ENCODE results near the gene ABHD1. TPM values are rescaled to one million over a fixed set of nuclear protein-coding genes. Genes with fewer than 3 reads are reported as not detected.

The ABHD1 gene
- total and polyA plus RNA-seq, 12 donors = 0.61 to 6.0 (median 1.5) TPM; not detected in 1

DNA sequence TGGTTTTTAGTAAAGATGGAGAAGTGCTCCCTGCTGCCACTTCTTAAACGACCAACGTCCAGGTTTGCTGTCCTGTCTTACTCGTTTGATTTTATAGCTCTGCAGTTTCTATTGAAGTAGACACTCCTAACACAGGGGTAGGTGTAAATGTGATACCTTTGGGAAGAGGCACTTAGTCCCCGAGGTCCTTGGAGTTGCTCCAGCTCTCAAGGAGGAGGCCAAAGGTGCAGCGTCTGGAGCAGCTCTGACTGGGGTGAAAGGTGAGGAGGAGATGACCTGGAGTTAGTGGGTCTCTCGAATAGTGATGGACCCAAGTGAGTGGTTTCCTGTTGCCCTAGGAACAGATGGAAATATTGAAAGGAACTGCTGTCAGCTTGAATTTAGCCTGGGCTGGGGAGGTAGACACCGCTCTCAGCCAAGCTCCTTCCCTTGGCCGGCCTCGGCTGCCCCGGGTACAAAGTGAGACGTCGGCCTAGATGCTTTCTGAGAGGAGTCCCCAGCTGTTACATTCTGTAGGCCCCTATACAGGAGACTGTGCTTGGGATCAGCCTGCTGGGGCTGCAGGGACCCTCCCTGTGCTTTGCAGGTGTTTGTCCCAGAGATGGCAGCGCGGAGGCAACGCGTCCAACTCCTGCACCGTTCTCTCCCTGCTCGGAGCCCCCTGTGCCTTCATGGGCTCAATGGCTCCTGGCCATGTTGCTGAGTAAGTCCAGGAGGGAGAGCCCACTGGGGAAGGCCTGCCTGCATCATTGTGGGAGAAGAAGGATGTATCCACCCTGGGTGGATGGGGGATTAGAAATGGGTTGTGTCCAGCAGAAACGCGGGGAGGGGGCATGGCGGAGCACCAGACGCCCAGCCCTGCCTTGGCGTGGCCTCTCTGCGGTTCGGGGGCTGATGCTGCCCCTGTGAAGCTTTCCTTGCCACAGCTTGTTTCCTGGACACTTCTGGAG is 31.6 kb upstream of the ABHD1 start:
- Histone ChIP-seq H3K9me3 (replicated peaks in 1 of 3) (no peaks in the 10 kb centered on the region), H3K4me1 (replicated peaks in 1 of 2) (peaks cover 19 to 33% of the 10 kb centered on the region in 2 donors), H3K4me3 (no peak overlapping the region), H3K27ac (peak overlapping the region in 2 of 5 donors; percentile 15 to 28), H3K36me3 (replicated peaks in 1 of 2) (no peaks in the 10 kb centered on the region), H3K27me3 (no peaks in the 10 kb centered on the region)
- peak in 1 of 7 donors; percentile 24 for DNase-seq
- intact Hi-C loops (cut with DNase I) = loop anchor here (10.0 kb wide), 1 partner anchor 183 kb away; the partner anchor contains the start of gene DNAJC5G (in 2 of the 2)
- TF ChIP-seq, protein P1, sequence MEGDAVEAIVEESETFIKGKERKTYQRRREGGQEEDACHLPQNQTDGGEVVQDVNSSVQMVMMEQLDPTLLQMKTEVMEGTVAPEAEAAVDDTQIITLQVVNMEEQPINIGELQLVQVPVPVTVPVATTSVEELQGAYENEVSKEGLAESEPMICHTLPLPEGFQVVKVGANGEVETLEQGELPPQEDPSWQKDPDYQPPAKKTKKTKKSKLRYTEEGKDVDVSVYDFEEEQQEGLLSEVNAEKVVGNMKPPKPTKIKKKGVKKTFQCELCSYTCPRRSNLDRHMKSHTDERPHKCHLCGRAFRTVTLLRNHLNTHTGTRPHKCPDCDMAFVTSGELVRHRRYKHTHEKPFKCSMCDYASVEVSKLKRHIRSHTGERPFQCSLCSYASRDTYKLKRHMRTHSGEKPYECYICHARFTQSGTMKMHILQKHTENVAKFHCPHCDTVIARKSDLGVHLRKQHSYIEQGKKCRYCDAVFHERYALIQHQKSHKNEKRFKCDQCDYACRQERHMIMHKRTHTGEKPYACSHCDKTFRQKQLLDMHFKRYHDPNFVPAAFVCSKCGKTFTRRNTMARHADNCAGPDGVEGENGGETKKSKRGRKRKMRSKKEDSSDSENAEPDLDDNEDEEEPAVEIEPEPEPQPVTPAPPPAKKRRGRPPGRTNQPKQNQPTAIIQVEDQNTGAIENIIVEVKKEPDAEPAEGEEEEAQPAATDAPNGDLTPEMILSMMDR (IDR thresholded peaks at IDR 0.05) = no peak
- no peak for TF ChIP-seq POLR2A (IDR thresholded peaks at IDR 0.05)
- 75 to 84% (median 79%) methylated on average over 20 to 25 of the region's 25 CpGs for WGBS, 4 donors

DNA sequence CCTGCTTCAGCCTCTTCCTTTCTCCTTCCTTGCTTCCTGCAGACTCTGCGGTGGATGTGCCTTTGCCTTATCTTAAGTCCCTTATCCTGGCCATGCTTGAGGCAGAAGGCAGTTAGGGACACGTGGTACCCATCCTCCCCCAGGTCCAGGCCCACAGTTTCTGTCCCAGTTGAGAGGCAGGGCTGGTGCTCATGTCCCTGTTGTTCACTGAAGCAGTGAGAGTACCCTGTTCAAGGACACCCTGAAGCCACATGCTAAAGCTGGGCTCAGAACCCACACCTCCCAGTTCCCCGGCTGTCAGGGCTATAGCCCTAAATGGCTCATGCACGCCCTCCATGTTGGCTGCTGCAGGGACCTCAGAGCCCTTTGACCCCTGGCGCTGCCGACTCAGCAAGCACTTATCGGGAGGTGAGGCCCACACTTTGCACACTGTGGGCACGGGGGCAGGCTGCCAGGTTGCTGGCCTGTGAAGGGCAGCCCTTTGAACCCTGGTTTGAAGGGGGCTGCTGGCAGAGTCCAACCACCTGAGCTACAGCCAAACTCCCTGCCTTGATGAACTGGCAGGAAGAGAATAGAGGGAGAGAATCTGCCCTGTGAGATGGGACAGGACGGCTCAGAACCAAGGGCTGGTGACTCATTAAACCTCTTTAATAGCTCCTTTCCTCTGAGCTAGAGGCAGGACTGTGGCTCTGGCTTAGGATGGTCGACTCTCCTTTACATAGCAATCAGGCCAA is 30.8 kb upstream of the ABHD1 start:
- intact Hi-C loops (cut with DNase I) = loop anchor here (10.0 kb wide), 1 partner anchor 182 kb away; the partner anchor contains the start of gene DNAJC5G (in 2 of the 2)
- H3K27me3 ChIP-seq = no peaks in the 10 kb centered on the region
- H3K27ac ChIP-seq = peak overlapping the region in 3 of 5 donors; percentile 15 to 74 (median 28)
- DNase-seq = peak in 4 of 7 donors; percentile 36 to 53 (median 50)
- H3K36me3 ChIP-seq (replicated peaks in 1 of 2) = no peaks in the 10 kb centered on the region
- H3K9me3 ChIP-seq (replicated peaks in 1 of 3) = no peaks in the 10 kb centered on the region
- TF ChIP-seq, protein P1 (IDR thresholded peaks at IDR 0.05) = no peak
- no peak for TF ChIP-seq POLR2A (IDR thresholded peaks at IDR 0.05)
- H3K4me1 ChIP-seq (replicated peaks in 1 of 2) = peaks cover 13 to 26% of the 10 kb centered on the region in 2 donors
- 40 to 49% (median 43%) methylated on average over 4 to 10 of the region's 10 CpGs for WGBS, 4 donors
- H3K4me3 ChIP-seq = no peak overlapping the region

DNA sequence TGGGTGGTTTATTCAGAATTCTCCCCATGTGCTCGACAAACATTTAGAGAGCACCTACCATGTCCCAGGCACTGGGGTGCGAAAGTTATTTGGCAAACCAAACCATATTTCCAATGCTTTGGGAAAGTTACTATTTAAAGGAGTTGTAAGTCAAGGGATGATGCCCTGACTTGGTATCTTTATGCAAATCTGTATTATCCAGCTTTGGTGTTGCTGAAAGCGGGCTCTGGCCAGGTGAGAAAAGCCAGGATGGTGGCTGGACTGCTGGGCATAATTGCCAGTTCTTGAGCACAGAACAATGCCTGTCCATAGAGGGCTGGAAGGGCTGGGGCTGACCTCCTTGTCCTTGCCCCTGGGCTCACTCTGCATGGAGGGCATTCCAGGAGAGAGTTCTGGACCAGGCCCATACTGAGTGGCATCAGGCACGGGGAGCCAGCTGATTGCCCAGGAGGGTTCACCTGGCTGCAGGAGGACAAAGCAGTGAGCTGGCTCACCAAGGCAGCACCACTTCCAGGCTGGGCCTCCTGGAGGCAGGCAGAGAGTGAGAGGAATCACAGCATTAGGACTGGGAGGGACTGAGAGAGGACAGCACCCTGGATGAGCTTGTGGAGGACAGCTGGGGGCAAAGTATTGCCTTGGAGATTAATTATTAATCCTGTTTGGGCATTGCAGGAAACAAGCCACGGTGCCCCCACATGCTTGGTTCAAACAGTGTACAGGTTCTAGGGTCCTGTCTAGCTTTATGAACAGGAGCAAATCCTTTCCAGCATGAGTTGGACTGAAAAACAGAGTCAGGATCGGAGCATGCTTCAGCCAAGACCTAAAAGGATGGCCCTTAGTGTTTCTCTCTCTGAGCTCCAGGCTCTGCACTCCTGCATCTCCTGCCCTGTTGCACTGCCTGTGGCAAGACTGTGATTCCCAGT is 29.9 kb upstream of the ABHD1 start:
- peak in 1 of 7 donors; percentile 20 for DNase-seq
- Histone ChIP-seq H3K27ac (peak overlapping the region in 2 of 5 donors; percentile 28 to 74), H3K4me3 (no peak overlapping the region), H3K9me3 (replicated peaks in 1 of 3) (no peaks in the 10 kb centered on the region), H3K4me1 (replicated peaks in 1 of 2) (peaks cover 13 to 26% of the 10 kb centered on the region in 2 donors), H3K36me3 (replicated peaks in 1 of 2) (no peaks in the 10 kb centered on the region), H3K27me3 (no peaks in the 10 kb centered on the region)
- 89 to 95% (median 91%) methylated on average over 6 of the region's 6 CpGs for WGBS, 4 donors
- intact Hi-C loops (cut with DNase I) = loop anchor here (10.0 kb wide), 1 partner anchor 181 kb away; the partner anchor contains the start of gene DNAJC5G (in 2 of the 2)
- TF ChIP-seq POLR2A (IDR thresholded peaks at IDR 0.05) = no peak
- TF ChIP-seq, protein P1 (IDR thresholded peaks at IDR 0.05) = no peak

Data from adrenal gland (tissue), 12 donors.